ENCODE results near the gene NR4A1.

Gene NR4A1

DNA sequence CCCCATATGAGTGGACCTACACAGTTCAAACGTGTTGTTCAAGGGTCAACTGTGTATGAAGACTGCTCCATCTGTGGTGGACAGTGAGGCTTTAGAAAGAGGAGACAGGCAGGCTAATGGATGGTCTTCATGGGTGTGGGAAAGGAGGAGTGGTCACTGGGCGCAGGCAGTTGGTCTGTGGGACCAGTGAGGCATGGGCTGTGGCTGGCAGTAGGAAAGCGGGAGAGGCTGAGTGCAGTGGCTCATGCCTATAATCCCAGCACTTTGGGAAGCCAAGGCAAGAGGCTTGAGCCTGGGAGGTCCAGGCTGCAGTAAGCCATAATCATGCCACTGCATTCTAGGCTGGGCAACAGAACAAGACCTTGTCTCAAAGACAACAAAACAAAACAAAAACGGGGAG lies 2.0 kb upstream of the NR4A1 start:
- in situ Hi-C loops (cut with HindIII; ENCODE audit: low sequenced_read_pairs) = no loop called here
- TF ChIP-seq, protein P1, sequence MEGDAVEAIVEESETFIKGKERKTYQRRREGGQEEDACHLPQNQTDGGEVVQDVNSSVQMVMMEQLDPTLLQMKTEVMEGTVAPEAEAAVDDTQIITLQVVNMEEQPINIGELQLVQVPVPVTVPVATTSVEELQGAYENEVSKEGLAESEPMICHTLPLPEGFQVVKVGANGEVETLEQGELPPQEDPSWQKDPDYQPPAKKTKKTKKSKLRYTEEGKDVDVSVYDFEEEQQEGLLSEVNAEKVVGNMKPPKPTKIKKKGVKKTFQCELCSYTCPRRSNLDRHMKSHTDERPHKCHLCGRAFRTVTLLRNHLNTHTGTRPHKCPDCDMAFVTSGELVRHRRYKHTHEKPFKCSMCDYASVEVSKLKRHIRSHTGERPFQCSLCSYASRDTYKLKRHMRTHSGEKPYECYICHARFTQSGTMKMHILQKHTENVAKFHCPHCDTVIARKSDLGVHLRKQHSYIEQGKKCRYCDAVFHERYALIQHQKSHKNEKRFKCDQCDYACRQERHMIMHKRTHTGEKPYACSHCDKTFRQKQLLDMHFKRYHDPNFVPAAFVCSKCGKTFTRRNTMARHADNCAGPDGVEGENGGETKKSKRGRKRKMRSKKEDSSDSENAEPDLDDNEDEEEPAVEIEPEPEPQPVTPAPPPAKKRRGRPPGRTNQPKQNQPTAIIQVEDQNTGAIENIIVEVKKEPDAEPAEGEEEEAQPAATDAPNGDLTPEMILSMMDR (IDR thresholded peaks at IDR 0.05; ENCODE audit: low read depth, low read length) = no peak
- DNase-seq (ENCODE audit: low read depth, low spot score) = no peak
- H3K4me3 ChIP-seq (ENCODE audit: low read depth, low read length) = no peak overlapping the region

- no peak overlapping the region for H3K4me3 ChIP-seq (ENCODE audit: low read depth, low read length)
- in situ Hi-C loops (cut with HindIII; ENCODE audit: low sequenced_read_pairs) = no loop called here
- TF ChIP-seq, protein P1 (IDR thresholded peaks at IDR 0.05; ENCODE audit: low read depth, low read length) = no peak
- no peak for DNase-seq (ENCODE audit: low read depth, low spot score)
Observed at GRCh38 chr12:52049688-52050087, 1.6 kb upstream of the NR4A1 start.

DNA sequence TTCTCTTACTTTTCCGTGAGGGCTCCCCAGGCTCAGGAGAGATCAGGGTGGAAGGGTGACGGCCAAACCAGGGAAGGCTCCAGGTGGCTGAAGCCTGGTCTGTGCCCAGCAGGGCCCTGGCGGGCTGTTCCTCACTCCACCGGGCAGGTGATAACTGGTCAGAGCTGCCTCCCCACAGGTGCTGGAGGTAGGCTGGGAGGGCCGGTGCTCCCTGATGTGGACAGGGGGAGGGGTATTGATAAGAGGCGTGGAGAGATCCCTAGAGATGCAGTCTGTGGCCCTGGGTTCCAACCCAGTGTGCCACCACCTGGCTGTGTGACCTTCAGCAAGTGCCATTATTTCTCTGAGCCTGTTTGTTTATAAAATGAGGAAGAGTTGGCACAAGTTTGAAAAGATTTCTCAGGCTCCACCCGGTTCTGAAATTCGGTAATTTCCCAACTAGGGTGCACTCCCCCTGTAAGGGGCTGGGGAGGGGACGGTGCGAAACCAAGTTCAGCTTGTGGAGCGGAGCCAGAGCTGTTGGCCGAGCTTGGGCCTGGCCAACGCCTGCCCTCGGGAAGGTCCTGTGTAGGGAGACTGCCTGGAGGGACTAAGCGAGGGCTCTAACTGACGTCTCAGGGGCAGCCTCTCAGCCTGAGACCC lies 1.0 kb upstream of the NR4A1 start:
- peak overlapping the region; percentile 62 for H3K4me3 ChIP-seq (ENCODE audit: low read depth, low read length)
- TF ChIP-seq, protein P1 (IDR thresholded peaks at IDR 0.05; ENCODE audit: low read depth, low read length) = no peak
- peak; percentile 31 for DNase-seq (ENCODE audit: low read depth, low spot score)
- in situ Hi-C loops (cut with HindIII; ENCODE audit: low sequenced_read_pairs) = no loop called here

DNA sequence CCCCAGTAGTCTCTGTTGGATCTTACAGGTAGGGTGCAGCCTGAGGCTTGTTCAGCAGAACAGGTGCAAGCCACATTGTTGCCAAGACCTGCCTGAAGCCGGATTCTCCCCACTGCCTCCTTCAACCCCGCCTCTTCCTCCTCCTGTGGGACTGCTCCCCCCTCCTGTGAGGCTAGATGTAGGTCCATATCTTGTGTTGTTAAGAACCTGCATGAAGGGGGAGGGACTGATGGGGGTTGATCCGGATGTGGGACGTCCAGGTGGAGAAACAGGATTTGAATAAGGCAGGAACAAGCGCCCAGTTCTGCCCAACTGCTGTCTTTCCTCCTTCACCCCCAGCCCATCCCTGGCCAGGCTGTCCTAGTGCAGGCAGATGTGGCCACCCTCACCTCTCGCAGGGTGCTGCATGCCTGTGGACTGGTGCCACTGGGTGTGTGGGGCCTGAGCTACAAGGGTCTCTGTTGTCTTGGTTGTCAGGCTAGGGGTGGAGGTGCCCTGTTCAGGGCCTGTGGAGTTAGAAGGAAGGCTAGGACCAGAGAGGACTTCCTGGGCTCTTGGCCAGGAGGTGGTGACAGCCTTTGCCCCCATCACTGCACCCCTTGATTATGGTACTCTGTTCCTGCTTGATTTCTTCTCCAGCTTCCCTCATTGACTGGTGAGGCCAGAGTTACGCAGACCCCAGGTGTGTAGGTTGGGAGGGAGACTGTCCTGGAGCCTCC lies 1.4 kb downstream of the NR4A1 start:
- no peak for DNase-seq (ENCODE audit: low read depth, low spot score)
- in situ Hi-C loops (cut with HindIII; ENCODE audit: low sequenced_read_pairs) = no loop called here
- TF ChIP-seq, protein P1 (IDR thresholded peaks at IDR 0.05; ENCODE audit: low read depth, low read length) = no peak

DNA sequence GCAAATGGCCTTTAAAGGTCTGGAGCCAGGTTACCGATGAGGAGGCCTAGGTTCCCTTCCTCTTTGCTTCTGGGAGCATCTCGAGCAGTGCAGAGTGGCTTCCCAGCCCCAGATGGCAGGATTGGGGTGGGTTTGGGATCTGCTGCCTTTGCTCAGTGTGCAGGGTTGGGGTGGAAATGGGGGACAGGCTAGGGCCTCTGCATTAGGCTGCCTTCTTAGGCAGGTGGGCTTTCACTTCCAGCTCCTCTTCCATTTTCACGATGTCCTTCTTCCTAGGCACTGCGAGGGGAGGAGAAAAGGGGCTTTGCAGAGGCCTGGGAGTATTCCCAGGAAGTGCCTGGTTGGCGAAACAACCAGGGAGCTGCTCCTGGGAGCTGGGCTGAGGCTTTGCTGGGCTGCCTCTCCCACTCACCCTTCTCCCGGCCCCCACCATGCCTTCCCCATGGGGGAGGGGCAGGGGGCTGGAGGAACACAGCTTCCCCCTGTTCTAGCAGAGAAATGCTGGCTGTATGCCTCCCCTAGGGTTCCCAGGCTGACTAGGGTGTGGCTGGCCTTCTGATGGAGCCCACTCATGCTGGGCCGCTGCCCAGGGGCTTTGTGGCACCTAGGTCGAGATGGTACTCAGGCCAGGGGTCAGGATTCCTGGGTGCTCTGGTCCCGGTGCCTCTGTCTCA lies 2.4 kb downstream of the NR4A1 start:
- in situ Hi-C loops (cut with HindIII; ENCODE audit: low sequenced_read_pairs) = no loop called here
- TF ChIP-seq, protein P1 (IDR thresholded peaks at IDR 0.05; ENCODE audit: low read depth, low read length) = no peak
- H3K4me3 ChIP-seq (ENCODE audit: low read depth, low read length) = no peak overlapping the region
- DNase-seq (ENCODE audit: low read depth, low spot score) = no peak

More for the DNA sequence above, 1.4 kb downstream of the NR4A1 start:
- H3K4me3 ChIP-seq (ENCODE audit: low read depth, low read length) = peak overlapping the region; percentile 76

DNA sequence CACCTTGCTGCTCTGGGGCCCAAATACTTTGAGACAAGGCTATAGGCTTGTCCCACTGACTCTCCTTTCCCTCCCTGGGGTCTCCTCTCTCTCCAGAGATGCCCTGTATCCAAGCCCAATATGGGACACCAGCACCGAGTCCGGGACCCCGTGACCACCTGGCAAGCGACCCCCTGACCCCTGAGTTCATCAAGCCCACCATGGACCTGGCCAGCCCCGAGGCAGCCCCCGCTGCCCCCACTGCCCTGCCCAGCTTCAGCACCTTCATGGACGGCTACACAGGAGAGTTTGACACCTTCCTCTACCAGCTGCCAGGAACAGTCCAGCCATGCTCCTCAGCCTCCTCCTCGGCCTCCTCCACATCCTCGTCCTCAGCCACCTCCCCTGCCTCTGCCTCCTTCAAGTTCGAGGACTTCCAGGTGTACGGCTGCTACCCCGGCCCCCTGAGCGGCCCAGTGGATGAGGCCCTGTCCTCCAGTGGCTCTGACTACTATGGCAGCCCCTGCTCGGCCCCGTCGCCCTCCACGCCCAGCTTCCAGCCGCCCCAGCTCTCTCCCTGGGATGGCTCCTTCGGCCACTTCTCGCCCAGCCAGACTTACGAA lies 3.1 kb downstream of the NR4A1 start:
- in situ Hi-C loops (cut with HindIII; ENCODE audit: low sequenced_read_pairs) = no loop called here
- no peak overlapping the region for H3K4me3 ChIP-seq (ENCODE audit: low read depth, low read length)
- no peak for DNase-seq (ENCODE audit: low read depth, low spot score)
- TF ChIP-seq, protein P1 (IDR thresholded peaks at IDR 0.05; ENCODE audit: low read depth, low read length) = no peak

All from astrocyte of the spinal cord (primary cell).